K562 (cell line): ENCODE results near the gene LCN15. TPM values are rescaled to one million over a fixed set of nuclear protein-coding genes. Genes with fewer than 3 reads are reported as not detected.

ENCODE experiments used
- FOXK2 ChIP-seq, 2 experiments: fragments of 450-650 bp; IDR thresholded peaks in 1 of 2; conservative IDR thresholded peaks in 1 of 2; 2 replicates each; pipeline ENCODE4 v1.6.1; 2016; ENCODE audit warnings: low read depth in 2 of 2, mild to moderate bottlenecking in 1 of 2
- HBP1 ChIP-seq: fragments of 450-650 bp; formaldehyde crosslinking; IDR thresholded peaks from 2 replicates; pipeline ENCODE4 v1.4.0; 2022; ENCODE audit warnings: missing genetic modification characterization
- HNRNPUL1 ChIP-seq: fragments of 200-400 bp; formaldehyde crosslinking; IDR thresholded peaks from 2 replicates; pipeline ENCODE4 v1.6.1; 2017; ENCODE audit warnings: low read length
- NCOA6 ChIP-seq: fragments of 450-650 bp; IDR thresholded peaks from 2 replicates; pipeline ENCODE4 v1.6.1; 2017; ENCODE audit warnings: mild to moderate bottlenecking
- NR2C1 ChIP-seq, 2 experiments: fragments of 450-650 bp; IDR thresholded peaks; 2 replicates each; pipeline ENCODE4 v1.6.1; 2017; ENCODE audit warnings: mild to moderate bottlenecking in 2 of 2, antibody characterized with exemption in 1 of 2, inconsistent platforms in 1 of 2, missing compliant biosample characterization in 1 of 2, missing genetic modification characterization in 1 of 2
- PCBP1 ChIP-seq: fragments of 200-400 bp; formaldehyde crosslinking; IDR thresholded peaks from 2 replicates; pipeline ENCODE4 v1.6.1; 2018; ENCODE audit warnings: mild to moderate bottlenecking, low read depth, low read length; ENCODE audit not compliant: poor library complexity, severe bottlenecking
- POLR2A ChIP-seq: fragments of 450-650 bp; conservative IDR thresholded peaks from 2 replicates; pipeline ENCODE4 v1.6.1; 2016
- THRA ChIP-seq: fragments of 450-650 bp; IDR thresholded peaks from 2 replicates; pipeline ENCODE4 v1.6.1; 2017; ENCODE audit warnings: mild to moderate bottlenecking, moderate library complexity
- ZNF431 ChIP-seq: sonication (generic); formaldehyde crosslinking; IDR thresholded peaks from 2 replicates; pipeline ENCODE4 v1.8.0; 2022; ENCODE audit warnings: mild to moderate bottlenecking, missing genetic modification reagents
- ZNF707 ChIP-seq: fragments of 250-450 bp; sonication (Bioruptor Pico); conservative IDR thresholded peaks from 2 replicates; pipeline ENCODE4 v1.8.0; 2022; ENCODE audit warnings: inconsistent platforms, mild to moderate bottlenecking, moderate library complexity
- polyA plus RNA-seq, 8 experiments: library from polyadenylated mRNA; depleted of rRNA in 4 of 8; stranded (reverse) in 5 of 8; unstranded in 3 of 8; fragments of >200 nt; fragmentation: Nextera tagmentation in 2 of 8; fragmentation: Illumina TruSeq in 1 of 8; extraction: Ambion mirVana in 2 of 8; extraction: Trizol in 1 of 8; gene quantifications; 2 replicates each; pipeline versions ENCODE4 v1.2.1 to v1.2.3, GENCODE V29; 2011 to 2014; ENCODE audit warnings: inconsistent platforms in 1 of 8, missing spikeins in 1 of 8
- total RNA-seq, 7 experiments: library from RNA; depleted of rRNA in 6 of 7; stranded (reverse); fragments of >200 nt in 6 of 7; fragmentation: Illumina TruSeq in 2 of 7; extraction: Trizol in 2 of 7; gene quantifications; 2 replicates each; pipeline versions ENCODE4 v1.2.1 to v1.2.3, GENCODE V29; 2011 to 2021; ENCODE audit warnings: low replicate concordance in 1 of 7
- TF ChIP-seq, protein P1 (sequence below): IDR thresholded peaks from 2 replicates; pipeline ENCODE4 v1.6.1; 2012; ENCODE audit warnings: low read depth, low read length, improper control_type of control experiment, borderline replicate concordance
- TF ChIP-seq, protein P2 (sequence below): fragments of 250-450 bp; sonication (Bioruptor Pico); IDR thresholded peaks from 2 replicates; pipeline ENCODE4 v1.9.0; 2021; ENCODE audit warnings: mild to moderate bottlenecking
- TF ChIP-seq, protein P3 (sequence below): fragments of 250-450 bp; sonication (Bioruptor Pico); IDR thresholded peaks from 2 replicates; pipeline ENCODE4 v1.8.0; 2021; ENCODE audit warnings: mild to moderate bottlenecking, moderate library complexity
- TF ChIP-seq, protein P4 (sequence below): sonication (generic); formaldehyde crosslinking; IDR thresholded peaks from 2 replicates; pipeline ENCODE4 v1.8.0; 2022; ENCODE audit warnings: missing genetic modification reagents, mild to moderate bottlenecking, borderline replicate concordance
- TF ChIP-seq, protein P5 (sequence below): sonication (generic); formaldehyde crosslinking; IDR thresholded peaks from 2 replicates; pipeline ENCODE4 v1.8.0; 2022; ENCODE audit warnings: mild to moderate bottlenecking, missing genetic modification reagents, borderline replicate concordance

The LCN15 gene
- total and polyA plus RNA-seq, 9 of the 15 experiments (the other 6 are each of a cell fraction or from before 2014, with no cell fraction given), result 0.66 TPM; not detected in 8

GRCh38 chr9:136723362-136723976 lies 40.8 kb downstream of the LCN15 start (continued):
- TF ChIP-seq HBP1, result peak; percentile 4; the same call in 1 of the 2 replicates
- TF ChIP-seq, protein P1, sequence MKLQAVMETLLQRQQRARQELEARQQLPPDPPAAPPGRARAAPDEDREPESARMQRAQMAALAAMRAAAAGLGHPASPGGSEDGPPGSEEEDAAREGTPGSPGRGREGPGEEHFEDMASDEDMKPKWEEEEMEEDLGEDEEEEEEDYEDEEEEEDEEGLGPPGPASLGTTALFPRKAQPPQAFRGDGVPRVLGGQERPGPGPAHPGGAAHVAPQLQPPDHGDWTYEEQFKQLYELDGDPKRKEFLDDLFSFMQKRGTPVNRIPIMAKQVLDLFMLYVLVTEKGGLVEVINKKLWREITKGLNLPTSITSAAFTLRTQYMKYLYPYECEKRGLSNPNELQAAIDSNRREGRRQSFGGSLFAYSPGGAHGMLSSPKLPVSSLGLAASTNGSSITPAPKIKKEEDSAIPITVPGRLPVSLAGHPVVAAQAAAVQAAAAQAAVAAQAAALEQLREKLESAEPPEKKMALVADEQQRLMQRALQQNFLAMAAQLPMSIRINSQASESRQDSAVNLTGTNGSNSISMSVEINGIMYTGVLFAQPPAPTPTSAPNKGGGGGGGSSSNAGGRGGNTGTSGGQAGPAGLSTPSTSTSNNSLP, result no peak
- TF ChIP-seq NR2C1 (IDR thresholded peaks at IDR 0.05), result no peak
- TF ChIP-seq NR2C1 (tag; IDR thresholded peaks at IDR 0.05), result no peak
- no peak for TF ChIP-seq THRA
- TF ChIP-seq FOXK2 (conservative IDR thresholded peaks at IDR 0.05 in 1 of 2, IDR thresholded peaks at IDR 0.05 in 1 of 2; ENCODE audit: low read depth in 2 of 2), result no peak
- TF ChIP-seq HNRNPUL1, result no peak; the same call in 1 of the 2 replicates
- TF ChIP-seq, protein P2, sequence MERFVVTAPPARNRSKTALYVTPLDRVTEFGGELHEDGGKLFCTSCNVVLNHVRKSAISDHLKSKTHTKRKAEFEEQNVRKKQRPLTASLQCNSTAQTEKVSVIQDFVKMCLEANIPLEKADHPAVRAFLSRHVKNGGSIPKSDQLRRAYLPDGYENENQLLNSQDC, result no peak
- TF ChIP-seq ZNF431 (CRISPR knock-in tag), result no peak
- no peak for TF ChIP-seq NCOA6
- TF ChIP-seq POLR2A, result peak; percentile 65
- TF ChIP-seq, protein P3, sequence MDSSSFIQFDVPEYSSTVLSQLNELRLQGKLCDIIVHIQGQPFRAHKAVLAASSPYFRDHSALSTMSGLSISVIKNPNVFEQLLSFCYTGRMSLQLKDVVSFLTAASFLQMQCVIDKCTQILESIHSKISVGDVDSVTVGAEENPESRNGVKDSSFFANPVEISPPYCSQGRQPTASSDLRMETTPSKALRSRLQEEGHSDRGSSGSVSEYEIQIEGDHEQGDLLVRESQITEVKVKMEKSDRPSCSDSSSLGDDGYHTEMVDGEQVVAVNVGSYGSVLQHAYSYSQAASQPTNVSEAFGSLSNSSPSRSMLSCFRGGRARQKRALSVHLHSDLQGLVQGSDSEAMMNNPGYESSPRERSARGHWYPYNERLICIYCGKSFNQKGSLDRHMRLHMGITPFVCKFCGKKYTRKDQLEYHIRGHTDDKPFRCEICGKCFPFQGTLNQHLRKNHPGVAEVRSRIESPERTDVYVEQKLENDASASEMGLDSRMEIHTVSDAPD (CRISPR knock-in tag), result no peak
- TF ChIP-seq, protein P4, sequence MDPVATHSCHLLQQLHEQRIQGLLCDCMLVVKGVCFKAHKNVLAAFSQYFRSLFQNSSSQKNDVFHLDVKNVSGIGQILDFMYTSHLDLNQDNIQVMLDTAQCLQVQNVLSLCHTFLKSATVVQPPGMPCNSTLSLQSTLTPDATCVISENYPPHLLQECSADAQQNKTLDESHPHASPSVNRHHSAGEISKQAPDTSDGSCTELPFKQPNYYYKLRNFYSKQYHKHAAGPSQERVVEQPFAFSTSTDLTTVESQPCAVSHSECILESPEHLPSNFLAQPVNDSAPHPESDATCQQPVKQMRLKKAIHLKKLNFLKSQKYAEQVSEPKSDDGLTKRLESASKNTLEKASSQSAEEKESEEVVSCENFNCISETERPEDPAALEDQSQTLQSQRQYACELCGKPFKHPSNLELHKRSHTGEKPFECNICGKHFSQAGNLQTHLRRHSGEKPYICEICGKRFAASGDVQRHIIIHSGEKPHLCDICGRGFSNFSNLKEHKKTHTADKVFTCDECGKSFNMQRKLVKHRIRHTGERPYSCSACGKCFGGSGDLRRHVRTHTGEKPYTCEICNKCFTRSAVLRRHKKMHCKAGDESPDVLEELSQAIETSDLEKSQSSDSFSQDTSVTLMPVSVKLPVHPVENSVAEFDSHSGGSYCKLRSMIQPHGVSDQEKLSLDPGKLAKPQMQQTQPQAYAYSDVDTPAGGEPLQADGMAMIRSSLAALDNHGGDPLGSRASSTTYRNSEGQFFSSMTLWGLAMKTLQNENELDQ, result no peak
- no peak for TF ChIP-seq ZNF707
- TF ChIP-seq, protein P5, sequence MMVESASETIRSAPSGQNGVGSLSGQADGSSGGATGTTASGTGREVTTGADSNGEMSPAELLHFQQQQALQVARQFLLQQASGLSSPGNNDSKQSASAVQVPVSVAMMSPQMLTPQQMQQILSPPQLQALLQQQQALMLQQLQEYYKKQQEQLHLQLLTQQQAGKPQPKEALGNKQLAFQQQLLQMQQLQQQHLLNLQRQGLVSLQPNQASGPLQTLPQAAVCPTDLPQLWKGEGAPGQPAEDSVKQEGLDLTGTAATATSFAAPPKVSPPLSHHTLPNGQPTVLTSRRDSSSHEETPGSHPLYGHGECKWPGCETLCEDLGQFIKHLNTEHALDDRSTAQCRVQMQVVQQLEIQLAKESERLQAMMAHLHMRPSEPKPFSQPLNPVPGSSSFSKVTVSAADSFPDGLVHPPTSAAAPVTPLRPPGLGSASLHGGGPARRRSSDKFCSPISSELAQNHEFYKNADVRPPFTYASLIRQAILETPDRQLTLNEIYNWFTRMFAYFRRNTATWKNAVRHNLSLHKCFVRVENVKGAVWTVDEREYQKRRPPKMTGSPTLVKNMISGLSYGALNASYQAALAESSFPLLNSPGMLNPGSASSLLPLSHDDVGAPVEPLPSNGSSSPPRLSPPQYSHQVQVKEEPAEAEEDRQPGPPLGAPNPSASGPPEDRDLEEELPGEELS (CRISPR knock-in tag), result no peak
- TF ChIP-seq PCBP1, result no peak
